CD14-positive monocyte (primary cell): ENCODE measurements around the gene KRTAP2-2. TPM values are rescaled to one million over a fixed set of nuclear protein-coding genes. Genes with fewer than 3 reads are reported as not detected.
"Not testable (repeated sequence)": the region's sequence is repeated elsewhere in the genome, so short reads cannot be mapped to it uniquely, and the experiment has no call there.

Experiments used
- DNase-seq, 3 donors: peaks; one replicate each; pipeline ENCODE4 v3.0.0-alpha.2; 2011 to 2022
- H2AFZ ChIP-seq: 2 replicates; pipeline ENCODE4 v1.6.0; 2012; ENCODE audit warnings: mild to moderate bottlenecking, low read depth, low read length, inconsistent platforms; ENCODE audit not compliant: insufficient read depth, poor library complexity, severe bottlenecking
- H3K27ac ChIP-seq, 2 donors: 1 replicate in 1 of 2; 2 replicates in 1 of 2; pipeline ENCODE4 v1.5.1; 2012 to 2013; ENCODE audit warnings: low read length in 2 of 2, control low read depth in 1 of 2, inconsistent platforms in 1 of 2, low read depth in 1 of 2, mild to moderate bottlenecking in 1 of 2
- H3K27me3 ChIP-seq, 2 donors: one replicate each; pipeline versions ENCODE4 v1.6.0 to v1.6.1; 2011 to 2013; ENCODE audit warnings: low read length in 2 of 2; ENCODE audit not compliant: control insufficient read depth in 2 of 2, insufficient read depth in 2 of 2
- H3K36me3 ChIP-seq, 2 donors: replicated peaks in 1 of 2; 1 replicate in 1 of 2; 2 replicates in 1 of 2; pipeline versions ENCODE4 v1.5.1 to v1.6.1; 2012 to 2013; ENCODE audit warnings: low read length in 2 of 2, control low read depth in 1 of 2, inconsistent platforms in 1 of 2, mild to moderate bottlenecking in 1 of 2; ENCODE audit not compliant: insufficient read depth in 2 of 2, control insufficient read depth in 1 of 2
- H3K4me1 ChIP-seq, 2 donors: 1 replicate in 1 of 2; 2 replicates in 1 of 2; pipeline versions ENCODE4 v1.5.1 to v1.6.1; 2012 to 2013; ENCODE audit warnings: low read length in 2 of 2, control low read depth in 1 of 2, inconsistent platforms in 1 of 2, mild to moderate bottlenecking in 1 of 2, moderate library complexity in 1 of 2; ENCODE audit not compliant: insufficient read depth in 2 of 2, control insufficient read depth in 1 of 2
- H3K4me2 ChIP-seq: replicated peaks from 2 replicates; pipeline ENCODE3; 2012; ENCODE audit warnings: low read length, moderate library complexity, mild to moderate bottlenecking; ENCODE audit not compliant: poor library complexity, severe bottlenecking; ENCODE audit errors: extremely low read depth
- H3K4me3 ChIP-seq, 3 experiments: fragments of 200-600 bp in 1 of 3; sonication (generic) in 1 of 3; replicated peaks in 1 of 3; 1 replicate in 2 of 3; 2 replicates in 1 of 3; pipeline ENCODE4 v1.5.1; 2011 to 2013; ENCODE audit warnings: low read length in 3 of 3, mild to moderate bottlenecking in 3 of 3, control low read depth in 2 of 3, low read depth in 2 of 3, inconsistent platforms in 1 of 3, moderate library complexity in 1 of 3
- H3K79me2 ChIP-seq: 2 replicates; pipeline ENCODE4 v1.6.0; 2012; ENCODE audit warnings: mild to moderate bottlenecking, control low read depth, inconsistent platforms, low read length, moderate library complexity; ENCODE audit not compliant: insufficient read depth
- H3K9ac ChIP-seq: 2 replicates; pipeline ENCODE4 v1.6.0; 2017; ENCODE audit warnings: low read length, mild to moderate bottlenecking; ENCODE audit not compliant: insufficient read depth, poor library complexity, severe bottlenecking
- H3K9me3 ChIP-seq, 2 donors: replicated peaks in 1 of 2; 1 replicate in 1 of 2; 2 replicates in 1 of 2; pipeline versions ENCODE4 v1.5.1 to v1.6.1; 2012 to 2013; ENCODE audit warnings: low read length in 2 of 2, control low read depth in 1 of 2; ENCODE audit not compliant: control insufficient read depth in 1 of 2, insufficient read depth in 1 of 2
- H4K20me1 ChIP-seq: 2 replicates; pipeline ENCODE4 v1.6.0; 2012; ENCODE audit warnings: mild to moderate bottlenecking, low read length, control low read depth, moderate library complexity; ENCODE audit not compliant: insufficient read depth
- H3K27ac Mint-ChIP-seq, 7 donors: one replicate each; pipeline ENCODE4 v1.8.0; 2020; ENCODE audit warnings: mild to moderate bottlenecking in 7 of 7, mixed read lengths in 7 of 7, moderate library complexity in 6 of 7, inconsistent platforms in 2 of 7
- H3K27me3 Mint-ChIP-seq, 3 donors: one replicate each; pipeline ENCODE4 v1.8.0; 2021 to 2022; ENCODE audit warnings: low read depth in 3 of 3, mild to moderate bottlenecking in 3 of 3, mixed read lengths in 3 of 3, moderate library complexity in 3 of 3, inconsistent platforms in 1 of 3
- H3K36me3 Mint-ChIP-seq, 2 donors: one replicate each; pipeline ENCODE4 v1.8.0; 2020; ENCODE audit warnings: mixed read lengths in 2 of 2, inconsistent platforms in 1 of 2, mild to moderate bottlenecking in 1 of 2
- H3K4me1 Mint-ChIP-seq: one replicate; pipeline ENCODE4 v1.8.0; 2020; ENCODE audit warnings: mild to moderate bottlenecking, mixed read lengths
- H3K4me3 Mint-ChIP-seq, 2 donors: one replicate each; pipeline ENCODE4 v1.8.0; 2020; ENCODE audit warnings: mild to moderate bottlenecking in 2 of 2, mixed read lengths in 2 of 2, moderate library complexity in 1 of 2
- H3K9me3 Mint-ChIP-seq, 7 donors: one replicate each; pipeline ENCODE4 v1.8.0; 2020 to 2022; ENCODE audit warnings: mixed read lengths in 7 of 7, mild to moderate bottlenecking in 6 of 7, moderate library complexity in 6 of 7, inconsistent platforms in 2 of 7
- CTCF ChIP-seq: fragments of 200-600 bp; IDR thresholded peaks from one replicate; pipeline ENCODE4 v1.8.0; 2022; ENCODE audit warnings: antibody characterized with exemption, mild to moderate bottlenecking
- WGBS: methylation state at CpG from one replicate; pipeline ENCODE4 v1.1.5; 2013; ENCODE audit warnings: missing lambda C conversion rate; ENCODE audit not compliant: insufficient coverage; 5-methylcytosine and 5-hydroxymethylcytosine counted together
- intact Hi-C, 2 donors: fragments of 100-400 bp; cut with micrococcal nuclease; formaldehyde crosslinking; loops; one replicate each; pipeline versions ENCODE4 v1.15.0 to v1.15.1; 2023
- polyA plus RNA-seq, 3 donors: library from polyadenylated mRNA; depleted of rRNA in 1 of 3; unstranded in 2 of 3; stranded (reverse) in 1 of 3; fragments of 300-500 nt in 2 of 3; fragments of >200 nt in 1 of 3; fragmentation: Illumina TruSeq in 2 of 3; gene quantifications; 1 replicate in 2 of 3; 2 replicates in 1 of 3; pipeline ENCODE4 v1.2.3, GENCODE V29; 2012 to 2021

The KRTAP2-2 gene
- polyA plus RNA-seq, 3 donors = not detected

- H3K27ac Mint-ChIP-seq = no peak overlapping the region
- WGBS = no CpG with 5 or more reads among the region's 5 CpGs
Measured at GRCh38 chr17:41058741-41059140, 3.7 kb upstream of the KRTAP2-2 start.

GRCh38 chr17:41057547-41057946 is 2.5 kb upstream of the KRTAP2-2 start:
- Mint-ChIP-seq H3K27ac (no peak overlapping the region), H3K36me3 (peaks cover 0 to 2% of the 10 kb centered on the region in 2 donors), H3K4me3 (no peak overlapping the region), H3K4me1 (no peaks in the 10 kb centered on the region), H3K27me3 (peaks cover 13 to 31% (median 17%) of the 10 kb centered on the region in 3 donors), H3K9me3 (peaks cover 0 to 9% (median 2%) of the 10 kb centered on the region in 7 donors)
- H3K36me3 ChIP-seq = no peaks in the 10 kb centered on the region
- H3K4me2 ChIP-seq = no peak overlapping the region
- no peaks in the 10 kb centered on the region for H4K20me1 ChIP-seq
- no peak overlapping the region for H3K9ac ChIP-seq
- H3K4me3 ChIP-seq = no peak overlapping the region
- H3K79me2 ChIP-seq = no peaks in the 10 kb centered on the region
- no peak for TF ChIP-seq CTCF
- H3K27me3 ChIP-seq = peaks cover 16 to 26% of the 10 kb centered on the region in 2 donors
- DNase-seq = no peak
- H3K4me1 ChIP-seq = no peaks in the 10 kb centered on the region
- no peak overlapping the region for H3K27ac ChIP-seq
- intact Hi-C loops = no loop called here
- no peak overlapping the region for H2AFZ ChIP-seq
- no CpG with 5 or more reads among the region's 1 CpG for WGBS
- no peaks in the 10 kb centered on the region for H3K9me3 ChIP-seq

More at GRCh38 chr17:41058741-41059140, 3.7 kb upstream of the KRTAP2-2 start:
- TF ChIP-seq CTCF = no peak
- no peak overlapping the region for H2AFZ ChIP-seq
- H3K4me3 ChIP-seq = no peak overlapping the region
- H3K27ac ChIP-seq = no peak overlapping the region
- no peak overlapping the region for H3K4me2 ChIP-seq
- no peak overlapping the region for H3K9ac ChIP-seq
- no peak overlapping the region for H3K4me3 Mint-ChIP-seq
- no peaks in the 10 kb centered on the region for H3K79me2 ChIP-seq
- H3K36me3 Mint-ChIP-seq = peaks cover 0 to 2% of the 10 kb centered on the region in 2 donors
- H3K9me3 ChIP-seq = no peaks in the 10 kb centered on the region
- H3K9me3 Mint-ChIP-seq = peaks cover 0 to 9% (median 2%) of the 10 kb centered on the region in 7 donors
- H3K27me3 Mint-ChIP-seq = peaks cover 13 to 33% (median 20%) of the 10 kb centered on the region in 3 donors
- no peaks in the 10 kb centered on the region for H3K4me1 Mint-ChIP-seq
- H3K4me1 ChIP-seq = no peaks in the 10 kb centered on the region
- no peak for DNase-seq
- H3K27me3 ChIP-seq = peaks cover 19 to 28% of the 10 kb centered on the region in 2 donors
- no peaks in the 10 kb centered on the region for H3K36me3 ChIP-seq
- no peaks in the 10 kb centered on the region for H4K20me1 ChIP-seq
- intact Hi-C loops = no loop called here

- H3K9me3 Mint-ChIP-seq, H3K9ac ChIP-seq, H3K9me3 ChIP-seq, H4K20me1 ChIP-seq, H3K4me3 Mint-ChIP-seq, H3K4me1 ChIP-seq, DNase-seq, H3K36me3 ChIP-seq, intact Hi-C loops, H3K4me3 ChIP-seq, H3K4me1 Mint-ChIP-seq, H3K4me2 ChIP-seq, H3K27ac ChIP-seq, H2AFZ ChIP-seq, H3K79me2 ChIP-seq, H3K27ac Mint-ChIP-seq, H3K36me3 Mint-ChIP-seq: not testable (repeated sequence)
- H3K27me3 ChIP-seq = peaks cover 3 to 11% of the 10 kb centered on the region in 2 donors
- H3K27me3 Mint-ChIP-seq = peaks cover 9 to 18% (median 11%) of the 10 kb centered on the region in 3 donors
- WGBS = 98% methylated on average over 5 of the region's 9 CpGs
Measured at GRCh38 chr17:41054556-41054955, 474 bp downstream of the KRTAP2-2 start.
